WTC11 (cell line): Measurements from ENCODE around the gene ZFAND3. TPM values are rescaled to one million over a fixed set of nuclear protein-coding genes. Genes with fewer than 3 reads are reported as not detected.

ENCODE experiments used
- ATAC-seq: fragments of 200-7000 bp; cut with Tn5 transposase; 2 replicates; pipeline ENCODE4 v1.10.0; 2021; ENCODE audit warnings: mild to moderate bottlenecking, moderate library complexity
- CTCF ChIA-PET: fragments of 300-600 bp; sonication (Branson Sonifier 250); formaldehyde crosslinking; loops from one replicate; lab custom pipeline; 2021; ENCODE audit warnings: antibody characterized with exemption; lab: Charles Lee
- POLR2A ChIA-PET: fragments of 350-600 bp; sonication (Branson Sonifier 250); formaldehyde crosslinking; loops from one replicate; lab custom pipeline; 2021; ENCODE audit warnings: antibody characterized with exemption; lab: Charles Lee
- DNase-seq: peaks from one replicate; pipeline ENCODE4 v3.0.0; 2021; ENCODE audit warnings: low spot score
- H3K27ac Mint-ChIP-seq: 2 replicates; pipeline ENCODE4 v1.8.0; 2021; ENCODE audit warnings: mixed read lengths
- H3K27me3 Mint-ChIP-seq: 2 replicates; pipeline ENCODE4 v1.8.0; 2021; ENCODE audit warnings: low read depth, mild to moderate bottlenecking, moderate library complexity, mixed read lengths
- H3K36me3 Mint-ChIP-seq: 2 replicates; pipeline ENCODE4 v1.8.0; 2021; ENCODE audit warnings: mixed read lengths
- H3K4me1 Mint-ChIP-seq: 2 replicates; pipeline ENCODE4 v1.8.0; 2022; ENCODE audit warnings: mixed read lengths
- H3K4me3 Mint-ChIP-seq: 2 replicates; pipeline ENCODE4 v1.8.0; 2021; ENCODE audit warnings: mild to moderate bottlenecking, moderate library complexity, mixed read lengths
- H3K9me3 Mint-ChIP-seq: 2 replicates; pipeline ENCODE4 v1.8.0; 2021; ENCODE audit warnings: mixed read lengths
- CBFB ChIP-seq: sonication (generic); formaldehyde crosslinking; IDR thresholded peaks from 2 replicates; pipeline ENCODE4 v1.8.1; 2022; ENCODE audit warnings: mild to moderate bottlenecking, low read depth, missing genetic modification reagents
- CREM ChIP-seq: sonication (generic); formaldehyde crosslinking; IDR thresholded peaks from 2 replicates; pipeline ENCODE4 v1.8.1; 2022; ENCODE audit warnings: mild to moderate bottlenecking, missing genetic modification reagents, moderate library complexity
- ELF4 ChIP-seq: sonication (generic); formaldehyde crosslinking; IDR thresholded peaks from 2 replicates; pipeline ENCODE4 v1.8.1; 2022; ENCODE audit warnings: low read depth, mild to moderate bottlenecking, moderate library complexity, missing genetic modification reagents
- HMGA2 ChIP-seq: fragments of 250-450 bp; sonication (Bioruptor Pico); IDR thresholded peaks from 2 replicates; pipeline ENCODE4 v1.4.0; 2021; ENCODE audit warnings: mild to moderate bottlenecking, moderate library complexity
- SMAD3 ChIP-seq: sonication (generic); formaldehyde crosslinking; IDR thresholded peaks from 2 replicates; pipeline ENCODE4 v1.8.0; 2022; ENCODE audit warnings: missing genetic modification reagents, mild to moderate bottlenecking, borderline replicate concordance
- TCF7 ChIP-seq: sonication (generic); formaldehyde crosslinking; IDR thresholded peaks from 2 replicates; pipeline ENCODE4 v1.8.0; 2022; ENCODE audit warnings: mild to moderate bottlenecking, low read depth, missing genetic modification reagents, moderate library complexity
- ZBTB21 ChIP-seq: sonication (generic); formaldehyde crosslinking; IDR thresholded peaks from 2 replicates; pipeline ENCODE4 v1.8.1; 2023; ENCODE audit warnings: mild to moderate bottlenecking, missing genetic modification reagents, borderline replicate concordance
- ZNF138 ChIP-seq: sonication (generic); formaldehyde crosslinking; conservative IDR thresholded peaks from 2 replicates; pipeline ENCODE4 v1.8.1; 2022; ENCODE audit warnings: mild to moderate bottlenecking, moderate library complexity, missing genetic modification reagents
- ZNF423 ChIP-seq: fragments of 250-450 bp; sonication (Bioruptor Pico); IDR thresholded peaks from 2 replicates; pipeline ENCODE4 v2.1.2; 2022; ENCODE audit warnings: mild to moderate bottlenecking, moderate library complexity
- total RNA-seq: library from RNA; stranded (reverse); gene quantifications from 3 replicates; pipeline ENCODE4 v1.2.3, GENCODE V29; 2021
- TF ChIP-seq, protein P1 (sequence below): fragments of 250-450 bp; sonication (Bioruptor Pico); IDR thresholded peaks from 2 replicates; pipeline ENCODE4 v1.9.0; 2021; ENCODE audit warnings: mild to moderate bottlenecking
- TF ChIP-seq, protein P2 (sequence below): sonication (generic); formaldehyde crosslinking; IDR thresholded peaks from 2 replicates; pipeline ENCODE4 v1.8.1; 2023; ENCODE audit warnings: mild to moderate bottlenecking, moderate library complexity, missing genetic modification reagents
- TF ChIP-seq, protein P3 (sequence below): sonication (generic); formaldehyde crosslinking; conservative IDR thresholded peaks from 2 replicates; pipeline ENCODE4 v1.8.1; 2023; ENCODE audit warnings: mild to moderate bottlenecking, low read depth, missing genetic modification reagents, moderate library complexity
- TF ChIP-seq, protein P4 (sequence below): sonication (generic); formaldehyde crosslinking; IDR thresholded peaks from 2 replicates; pipeline ENCODE4 v1.8.1; 2022; ENCODE audit warnings: low read depth, missing genetic modification reagents, borderline replicate concordance
- TF ChIP-seq, protein P5 (sequence below): fragments of 200-600 bp; IDR thresholded peaks from 2 replicates; pipeline ENCODE4 v1.8.0; 2022; ENCODE audit warnings: antibody characterized with exemption
- TF ChIP-seq, protein P6 (sequence below): fragments of 250-450 bp; sonication (Bioruptor Pico); IDR thresholded peaks from 2 replicates; pipeline ENCODE4 v1.9.0; 2021; ENCODE audit warnings: moderate library complexity, mild to moderate bottlenecking, inconsistent platforms, borderline replicate concordance

Gene ZFAND3
- total RNA-seq, 1 experiment from 2014 or later: 50.3 TPM

DNA sequence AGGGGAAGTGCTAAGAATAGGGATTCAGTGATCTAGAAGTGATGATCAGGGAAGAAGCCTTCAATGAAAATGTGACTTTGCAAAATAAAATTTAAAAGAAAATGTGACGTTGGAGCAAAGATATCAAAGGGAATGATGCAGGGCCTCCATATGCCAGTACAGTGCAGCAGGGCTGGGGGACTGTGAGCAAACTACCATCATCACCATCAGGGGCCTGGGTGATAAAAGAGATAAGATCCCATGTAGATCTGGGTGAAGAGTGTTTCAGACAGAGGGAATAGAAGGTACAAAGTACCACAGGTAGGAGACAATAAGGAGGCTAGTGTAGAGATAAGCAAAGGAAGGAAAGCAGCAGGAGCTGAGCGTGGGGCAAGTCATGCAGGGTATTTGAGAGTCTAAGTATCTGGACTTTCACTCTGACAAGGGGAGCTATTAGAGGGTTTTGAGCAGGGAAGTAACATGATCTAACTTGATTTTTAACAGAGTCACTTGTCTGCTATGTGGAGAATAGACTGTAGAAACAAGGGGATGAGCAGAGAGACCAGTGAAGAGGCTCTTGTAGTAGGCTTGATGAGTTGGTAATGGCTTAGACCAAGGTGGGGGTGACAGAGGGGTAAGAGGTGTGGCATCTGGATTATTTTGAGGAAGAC, 295.6 kb downstream of the ZFAND3 start:
- ChIA-PET CTCF (interaction anchor here (0.6 kb wide), 1 partner anchor 331 kb away, joined by 4 read pairs; no protein-coding TSS in a partner anchor), POLR2A (no interaction called here)
- no peak for ATAC-seq

More for the DNA sequence above, 295.6 kb downstream of the ZFAND3 start:
- Mint-ChIP-seq H3K27ac (no peak overlapping the region), H3K36me3 (no peaks in the 10 kb centered on the region), H3K4me1 (peaks cover 43% of the 10 kb centered on the region), H3K9me3 (no peaks in the 10 kb centered on the region), H3K4me3 (no peak overlapping the region), H3K27me3 (no peaks in the 10 kb centered on the region)
- TF ChIP-seq TCF7 (CRISPR knock-in tag): no peak
- no peak for TF ChIP-seq ZBTB21 (CRISPR knock-in tag)
- TF ChIP-seq SMAD3 (CRISPR knock-in tag): no peak
- TF ChIP-seq CREM (CRISPR knock-in tag): no peak
- TF ChIP-seq, protein P1, sequence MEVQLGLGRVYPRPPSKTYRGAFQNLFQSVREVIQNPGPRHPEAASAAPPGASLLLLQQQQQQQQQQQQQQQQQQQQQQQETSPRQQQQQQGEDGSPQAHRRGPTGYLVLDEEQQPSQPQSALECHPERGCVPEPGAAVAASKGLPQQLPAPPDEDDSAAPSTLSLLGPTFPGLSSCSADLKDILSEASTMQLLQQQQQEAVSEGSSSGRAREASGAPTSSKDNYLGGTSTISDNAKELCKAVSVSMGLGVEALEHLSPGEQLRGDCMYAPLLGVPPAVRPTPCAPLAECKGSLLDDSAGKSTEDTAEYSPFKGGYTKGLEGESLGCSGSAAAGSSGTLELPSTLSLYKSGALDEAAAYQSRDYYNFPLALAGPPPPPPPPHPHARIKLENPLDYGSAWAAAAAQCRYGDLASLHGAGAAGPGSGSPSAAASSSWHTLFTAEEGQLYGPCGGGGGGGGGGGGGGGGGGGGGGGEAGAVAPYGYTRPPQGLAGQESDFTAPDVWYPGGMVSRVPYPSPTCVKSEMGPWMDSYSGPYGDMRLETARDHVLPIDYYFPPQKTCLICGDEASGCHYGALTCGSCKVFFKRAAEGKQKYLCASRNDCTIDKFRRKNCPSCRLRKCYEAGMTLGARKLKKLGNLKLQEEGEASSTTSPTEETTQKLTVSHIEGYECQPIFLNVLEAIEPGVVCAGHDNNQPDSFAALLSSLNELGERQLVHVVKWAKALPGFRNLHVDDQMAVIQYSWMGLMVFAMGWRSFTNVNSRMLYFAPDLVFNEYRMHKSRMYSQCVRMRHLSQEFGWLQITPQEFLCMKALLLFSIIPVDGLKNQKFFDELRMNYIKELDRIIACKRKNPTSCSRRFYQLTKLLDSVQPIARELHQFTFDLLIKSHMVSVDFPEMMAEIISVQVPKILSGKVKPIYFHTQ: no peak
- TF ChIP-seq ELF4 (CRISPR knock-in tag): no peak
- no peak for TF ChIP-seq ZNF138 (CRISPR knock-in tag)
- TF ChIP-seq, protein P2, sequence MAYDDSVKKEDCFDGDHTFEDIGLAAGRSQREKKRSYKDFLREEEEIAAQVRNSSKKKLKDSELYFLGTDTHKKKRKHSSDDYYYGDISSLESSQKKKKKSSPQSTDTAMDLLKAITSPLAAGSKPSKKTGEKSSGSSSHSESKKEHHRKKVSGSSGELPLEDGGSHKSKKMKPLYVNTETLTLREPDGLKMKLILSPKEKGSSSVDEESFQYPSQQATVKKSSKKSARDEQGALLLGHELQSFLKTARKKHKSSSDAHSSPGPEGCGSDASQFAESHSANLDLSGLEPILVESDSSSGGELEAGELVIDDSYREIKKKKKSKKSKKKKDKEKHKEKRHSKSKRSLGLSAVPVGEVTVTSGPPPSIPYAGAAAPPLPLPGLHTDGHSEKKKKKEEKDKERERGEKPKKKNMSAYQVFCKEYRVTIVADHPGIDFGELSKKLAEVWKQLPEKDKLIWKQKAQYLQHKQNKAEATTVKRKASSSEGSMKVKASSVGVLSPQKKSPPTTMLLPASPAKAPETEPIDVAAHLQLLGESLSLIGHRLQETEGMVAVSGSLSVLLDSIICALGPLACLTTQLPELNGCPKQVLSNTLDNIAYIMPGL (CRISPR knock-in tag): no peak
- TF ChIP-seq, protein P3, sequence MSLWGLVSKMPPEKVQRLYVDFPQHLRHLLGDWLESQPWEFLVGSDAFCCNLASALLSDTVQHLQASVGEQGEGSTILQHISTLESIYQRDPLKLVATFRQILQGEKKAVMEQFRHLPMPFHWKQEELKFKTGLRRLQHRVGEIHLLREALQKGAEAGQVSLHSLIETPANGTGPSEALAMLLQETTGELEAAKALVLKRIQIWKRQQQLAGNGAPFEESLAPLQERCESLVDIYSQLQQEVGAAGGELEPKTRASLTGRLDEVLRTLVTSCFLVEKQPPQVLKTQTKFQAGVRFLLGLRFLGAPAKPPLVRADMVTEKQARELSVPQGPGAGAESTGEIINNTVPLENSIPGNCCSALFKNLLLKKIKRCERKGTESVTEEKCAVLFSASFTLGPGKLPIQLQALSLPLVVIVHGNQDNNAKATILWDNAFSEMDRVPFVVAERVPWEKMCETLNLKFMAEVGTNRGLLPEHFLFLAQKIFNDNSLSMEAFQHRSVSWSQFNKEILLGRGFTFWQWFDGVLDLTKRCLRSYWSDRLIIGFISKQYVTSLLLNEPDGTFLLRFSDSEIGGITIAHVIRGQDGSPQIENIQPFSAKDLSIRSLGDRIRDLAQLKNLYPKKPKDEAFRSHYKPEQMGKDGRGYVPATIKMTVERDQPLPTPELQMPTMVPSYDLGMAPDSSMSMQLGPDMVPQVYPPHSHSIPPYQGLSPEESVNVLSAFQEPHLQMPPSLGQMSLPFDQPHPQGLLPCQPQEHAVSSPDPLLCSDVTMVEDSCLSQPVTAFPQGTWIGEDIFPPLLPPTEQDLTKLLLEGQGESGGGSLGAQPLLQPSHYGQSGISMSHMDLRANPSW (CRISPR knock-in tag): no peak
- TF ChIP-seq, protein P4, sequence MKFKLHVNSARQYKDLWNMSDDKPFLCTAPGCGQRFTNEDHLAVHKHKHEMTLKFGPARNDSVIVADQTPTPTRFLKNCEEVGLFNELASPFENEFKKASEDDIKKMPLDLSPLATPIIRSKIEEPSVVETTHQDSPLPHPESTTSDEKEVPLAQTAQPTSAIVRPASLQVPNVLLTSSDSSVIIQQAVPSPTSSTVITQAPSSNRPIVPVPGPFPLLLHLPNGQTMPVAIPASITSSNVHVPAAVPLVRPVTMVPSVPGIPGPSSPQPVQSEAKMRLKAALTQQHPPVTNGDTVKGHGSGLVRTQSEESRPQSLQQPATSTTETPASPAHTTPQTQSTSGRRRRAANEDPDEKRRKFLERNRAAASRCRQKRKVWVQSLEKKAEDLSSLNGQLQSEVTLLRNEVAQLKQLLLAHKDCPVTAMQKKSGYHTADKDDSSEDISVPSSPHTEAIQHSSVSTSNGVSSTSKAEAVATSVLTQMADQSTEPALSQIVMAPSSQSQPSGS: no peak
- no peak for TF ChIP-seq CBFB (CRISPR knock-in tag)
- TF ChIP-seq, protein P5, sequence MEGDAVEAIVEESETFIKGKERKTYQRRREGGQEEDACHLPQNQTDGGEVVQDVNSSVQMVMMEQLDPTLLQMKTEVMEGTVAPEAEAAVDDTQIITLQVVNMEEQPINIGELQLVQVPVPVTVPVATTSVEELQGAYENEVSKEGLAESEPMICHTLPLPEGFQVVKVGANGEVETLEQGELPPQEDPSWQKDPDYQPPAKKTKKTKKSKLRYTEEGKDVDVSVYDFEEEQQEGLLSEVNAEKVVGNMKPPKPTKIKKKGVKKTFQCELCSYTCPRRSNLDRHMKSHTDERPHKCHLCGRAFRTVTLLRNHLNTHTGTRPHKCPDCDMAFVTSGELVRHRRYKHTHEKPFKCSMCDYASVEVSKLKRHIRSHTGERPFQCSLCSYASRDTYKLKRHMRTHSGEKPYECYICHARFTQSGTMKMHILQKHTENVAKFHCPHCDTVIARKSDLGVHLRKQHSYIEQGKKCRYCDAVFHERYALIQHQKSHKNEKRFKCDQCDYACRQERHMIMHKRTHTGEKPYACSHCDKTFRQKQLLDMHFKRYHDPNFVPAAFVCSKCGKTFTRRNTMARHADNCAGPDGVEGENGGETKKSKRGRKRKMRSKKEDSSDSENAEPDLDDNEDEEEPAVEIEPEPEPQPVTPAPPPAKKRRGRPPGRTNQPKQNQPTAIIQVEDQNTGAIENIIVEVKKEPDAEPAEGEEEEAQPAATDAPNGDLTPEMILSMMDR: no peak
- TF ChIP-seq HMGA2 (CRISPR knock-in tag): no peak
- TF ChIP-seq, protein P6, sequence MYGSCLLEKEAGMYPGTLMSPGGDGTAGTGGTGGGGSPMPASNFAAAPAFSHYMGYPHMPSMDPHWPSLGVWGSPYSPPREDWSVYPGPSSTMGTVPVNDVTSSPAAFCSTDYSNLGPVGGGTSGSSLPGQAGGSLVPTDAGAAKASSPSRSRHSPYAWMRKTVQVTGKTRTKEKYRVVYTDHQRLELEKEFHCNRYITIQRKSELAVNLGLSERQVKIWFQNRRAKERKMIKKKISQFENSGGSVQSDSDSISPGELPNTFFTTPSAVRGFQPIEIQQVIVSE: no peak
- TF ChIP-seq ZNF423 (CRISPR knock-in tag): no peak
- no peak for DNase-seq
